Activated CD4-positive, alpha-beta T cell treated with anti-CD3 and anti-CD28 coated beads, Interleukin-2, amount 50 U/mL, for 48 hours (primary cell): ENCODE data around the gene TMEM138.
"Not testable (repeated sequence)": the region's sequence is repeated elsewhere in the genome, so short reads cannot be mapped to it uniquely, and the experiment has no call there.

Experiments
- DNase-seq, 2 experiments: peaks; one replicate each; pipeline ENCODE4 v3.0.0-alpha.2; 2020

TMEM138 gene

DNA sequence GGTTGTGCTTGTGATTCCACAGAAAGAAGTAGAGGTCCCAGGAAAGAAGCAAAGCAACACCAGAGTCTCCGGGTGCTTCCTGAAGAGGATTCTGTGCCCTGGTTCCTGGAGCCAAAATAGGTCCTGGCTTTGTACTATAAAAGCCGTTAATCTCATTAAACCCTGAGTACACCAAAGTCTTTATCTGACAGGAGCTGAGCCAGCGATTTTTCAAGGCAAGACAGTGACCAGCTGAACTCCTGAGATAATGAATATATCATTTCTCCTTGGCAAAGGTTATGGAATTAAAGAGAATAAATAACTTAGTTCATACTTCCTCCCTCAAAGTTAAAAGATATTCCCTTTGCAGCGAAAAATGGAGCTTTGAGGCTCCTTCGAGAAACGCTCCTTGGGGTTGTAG, 5.2 kb downstream of the TMEM138 start:
- no peak for DNase-seq

DNA sequence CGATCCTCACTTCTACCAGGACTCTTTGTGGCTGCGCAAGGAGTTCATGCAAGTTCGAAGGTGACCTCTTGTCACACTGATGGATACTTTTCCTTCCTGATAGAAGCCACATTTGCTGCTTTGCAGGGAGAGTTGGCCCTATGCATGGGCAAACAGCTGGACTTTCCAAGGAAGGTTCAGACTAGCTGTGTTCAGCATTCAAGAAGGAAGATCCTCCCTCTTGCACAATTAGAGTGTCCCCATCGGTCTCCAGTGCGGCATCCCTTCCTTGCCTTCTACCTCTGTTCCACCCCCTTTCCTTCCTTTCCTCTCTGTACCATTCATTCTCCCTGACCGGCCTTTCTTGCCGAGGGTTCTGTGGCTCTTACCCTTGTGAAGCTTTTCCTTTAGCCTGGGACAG, 6.5 kb downstream of the TMEM138 start:
- no peak for DNase-seq

DNA sequence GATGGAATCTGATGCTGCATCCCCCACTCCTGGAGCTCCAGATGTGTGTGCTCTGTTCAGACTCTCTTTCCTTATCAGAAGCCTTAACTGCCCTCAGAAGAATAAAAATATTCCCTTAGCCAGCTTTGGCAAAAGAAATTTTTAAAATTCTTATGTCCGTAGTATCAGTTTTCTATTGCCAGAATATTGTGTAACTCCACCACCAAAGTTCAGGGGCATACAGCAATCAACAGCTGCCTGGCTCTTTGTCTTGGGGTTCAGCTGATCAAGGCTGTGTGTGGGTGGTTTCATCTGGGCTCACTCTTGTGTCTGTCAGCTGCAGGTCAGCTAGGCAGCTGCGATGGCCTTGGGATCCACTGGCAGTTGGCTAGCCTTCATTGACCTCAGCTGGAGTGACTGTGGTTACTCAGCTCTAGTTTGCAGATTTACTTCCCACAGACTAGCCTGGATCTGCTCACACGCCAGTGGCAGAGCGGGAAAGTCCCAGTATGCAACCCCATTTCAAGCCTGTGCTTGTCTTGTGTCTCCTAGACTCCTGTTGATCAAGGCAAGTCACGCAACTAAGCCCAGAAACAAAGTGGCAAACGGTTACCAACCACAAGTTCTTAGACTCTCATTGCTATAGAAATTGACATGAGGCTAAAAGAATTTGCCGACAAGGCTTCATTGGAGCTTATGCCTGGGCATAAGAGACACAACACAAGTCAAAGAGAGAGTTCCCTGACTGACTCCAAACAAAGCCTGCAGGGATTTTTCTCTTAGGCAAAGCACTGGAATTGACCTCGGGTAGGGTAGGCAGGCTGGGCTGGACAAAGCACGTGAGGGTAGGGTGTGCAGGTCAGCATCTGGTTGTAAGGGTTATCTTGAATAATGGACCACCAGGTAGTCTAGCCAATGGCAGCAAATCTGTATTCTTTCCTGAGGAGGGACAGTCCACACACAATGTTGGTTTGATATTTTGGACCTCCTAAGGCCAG, 7.5 kb downstream of the TMEM138 start:
- DNase-seq: no peak

DNA sequence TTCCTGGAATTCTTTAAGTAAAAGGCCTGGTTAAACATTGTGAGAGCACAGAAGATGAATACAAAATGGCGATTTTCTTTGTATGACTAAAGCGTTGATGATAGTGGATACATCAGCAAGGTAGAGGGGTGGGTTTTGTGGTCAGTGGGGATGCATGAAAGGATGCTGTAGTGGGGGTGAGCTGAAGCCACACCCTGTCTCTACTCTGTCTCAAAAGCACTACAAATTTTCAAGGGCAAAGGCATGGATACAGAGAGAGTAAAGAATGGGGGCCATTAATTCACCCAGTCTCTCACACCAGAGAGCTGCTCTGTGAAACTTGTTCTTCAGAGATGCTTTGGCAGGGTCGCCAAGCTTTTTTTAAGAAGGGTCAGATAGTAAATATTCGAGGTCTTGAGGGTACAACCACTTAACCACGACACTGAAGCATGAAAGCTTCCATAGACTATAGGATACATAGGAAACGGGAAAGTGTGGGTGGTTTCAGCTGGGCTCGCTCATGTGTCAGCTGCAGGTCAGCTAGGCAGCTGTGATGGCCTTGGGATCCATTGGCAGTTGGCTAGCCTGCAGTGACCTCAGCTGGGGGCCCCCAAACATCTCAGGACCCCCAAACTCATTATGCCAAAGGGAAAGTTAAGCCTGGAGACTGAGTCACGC, 8.3 kb downstream of the TMEM138 start:
- no peak for DNase-seq

DNA sequence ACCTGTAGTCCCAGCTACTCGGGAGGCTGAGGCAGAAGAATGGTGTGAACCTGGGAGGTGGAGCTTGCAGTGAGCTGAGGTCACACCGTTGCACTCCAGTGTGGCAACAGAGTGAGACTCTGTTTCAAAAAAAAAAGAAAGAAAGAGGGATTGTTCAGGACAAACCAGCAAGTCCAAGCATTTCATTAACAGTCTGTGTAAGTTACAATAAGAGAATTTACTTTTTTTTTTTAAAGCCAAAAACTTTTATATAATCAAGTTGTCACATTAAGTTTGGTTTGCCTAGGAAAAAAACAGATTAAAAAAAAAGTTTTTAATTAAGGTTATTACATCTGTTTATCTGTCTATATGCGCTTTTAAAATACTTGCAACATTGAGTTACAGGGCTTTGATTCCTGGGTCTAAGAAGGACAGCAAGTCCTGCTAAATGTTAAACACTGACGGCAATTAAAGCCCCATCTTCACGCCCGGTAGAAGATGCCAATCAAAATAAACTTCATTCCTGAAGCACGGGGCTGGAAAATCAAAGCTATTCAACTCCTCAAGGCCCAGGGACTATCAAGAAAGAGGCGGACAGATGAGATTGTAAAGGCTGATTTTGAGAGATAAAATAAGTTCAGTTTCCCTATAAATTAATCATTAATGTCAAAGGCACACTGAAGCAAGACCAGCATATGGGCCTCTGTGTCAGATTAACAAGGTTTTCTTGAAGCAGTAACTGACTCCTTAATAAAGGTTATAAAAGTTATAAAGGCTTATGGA, 10.7 kb downstream of the TMEM138 start:
- no peak for DNase-seq

DNA sequence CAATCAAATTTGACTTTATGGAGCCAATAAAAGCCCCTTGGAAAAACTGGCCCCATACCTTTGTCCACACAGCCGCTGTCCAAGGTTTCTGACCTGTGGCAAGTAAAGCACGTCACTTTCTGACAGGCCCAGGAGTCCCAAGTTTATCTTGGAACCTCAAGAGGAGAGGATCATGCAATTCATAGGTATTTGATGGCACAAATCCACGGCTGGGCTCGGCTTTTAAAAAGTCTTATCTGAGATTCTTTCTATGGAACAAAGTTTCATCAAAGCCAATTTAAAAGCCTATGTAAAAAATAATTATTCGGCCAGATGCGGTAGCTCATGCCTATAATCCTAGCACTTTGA, 13.6 kb downstream of the TMEM138 start:
- no peak for DNase-seq

DNA sequence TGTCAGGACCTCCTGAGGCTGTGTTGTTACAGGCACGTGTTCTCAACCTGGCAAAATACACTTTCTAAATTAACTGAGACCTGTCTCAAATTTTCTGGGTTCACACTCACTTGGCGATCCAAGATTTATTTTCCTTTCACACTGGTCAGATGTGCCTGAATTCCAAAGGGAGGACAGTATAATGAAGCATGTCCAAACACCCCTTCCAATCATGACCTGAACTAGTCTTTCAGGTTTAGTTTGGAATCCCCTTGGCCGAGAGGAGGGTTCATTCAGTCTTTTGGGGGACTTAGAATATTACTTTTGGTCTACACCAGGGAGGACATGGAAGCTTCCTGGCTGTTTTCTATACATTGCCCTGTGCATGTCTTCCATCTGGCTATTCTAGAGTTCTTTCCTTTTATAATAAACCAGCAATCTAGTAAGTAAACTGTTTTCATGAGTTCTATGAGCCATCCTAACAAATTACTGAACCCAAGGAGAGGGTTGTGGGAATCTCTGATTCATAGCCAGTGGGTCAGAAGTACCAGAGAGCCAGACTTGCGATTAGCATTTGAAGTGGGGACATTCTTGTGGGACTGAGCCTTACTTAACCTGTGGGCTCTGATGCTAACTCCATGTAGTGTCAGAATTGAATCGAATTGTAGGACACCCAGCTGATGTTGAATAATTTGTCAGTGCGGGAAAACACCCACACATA, 15.4 kb downstream of the TMEM138 start:
- DNase-seq: no peak

DNA sequence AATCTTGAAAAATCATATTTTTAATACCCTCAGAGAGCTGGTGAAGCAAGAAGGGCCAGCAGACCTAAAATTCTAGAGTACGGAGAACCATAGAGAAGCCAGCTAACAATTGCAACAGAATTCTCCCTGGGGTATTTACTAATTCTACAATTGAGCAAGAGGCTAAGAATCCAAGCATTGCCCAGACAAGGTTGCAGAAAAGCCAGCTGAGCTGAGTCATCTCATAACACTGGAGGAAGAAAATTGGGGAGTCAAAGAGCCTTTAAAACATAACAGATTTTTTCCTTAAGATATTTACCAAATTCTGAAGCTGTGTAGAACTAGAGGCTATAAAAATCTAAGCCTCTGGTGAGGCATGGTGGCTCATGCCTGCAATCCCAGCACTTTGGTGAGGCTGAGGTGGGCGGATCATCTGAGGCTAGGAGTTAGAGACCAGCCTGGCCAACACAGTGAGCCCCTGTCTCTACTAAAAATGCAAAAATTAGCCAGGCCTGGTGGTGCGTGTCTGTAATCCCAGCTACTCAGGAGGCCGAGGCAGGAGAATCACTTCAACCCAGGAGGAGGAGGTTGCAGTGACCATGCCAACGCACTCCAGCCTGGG, 16.6 kb downstream of the TMEM138 start:
- no peak for DNase-seq

DNA sequence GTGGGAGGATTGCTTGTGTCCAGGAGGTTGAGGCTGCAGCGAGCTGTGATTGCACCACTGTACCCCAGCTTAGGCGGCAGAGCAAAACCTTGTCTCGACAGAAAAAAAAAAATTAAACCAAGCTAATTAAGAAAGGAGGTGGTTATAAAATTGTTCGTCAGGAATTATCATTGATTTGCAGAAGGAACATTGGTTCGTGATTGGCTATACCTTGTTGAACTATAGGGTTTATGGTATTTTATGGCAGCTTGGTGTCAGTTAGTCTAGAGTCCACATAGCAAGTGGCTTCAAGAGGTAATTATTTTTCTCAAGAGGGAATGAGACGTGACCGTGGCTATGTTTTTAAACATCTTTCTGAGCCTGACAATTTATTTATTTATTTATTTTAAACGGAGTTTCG, 18.7 kb downstream of the TMEM138 start:
- DNase-seq: no peak

DNA sequence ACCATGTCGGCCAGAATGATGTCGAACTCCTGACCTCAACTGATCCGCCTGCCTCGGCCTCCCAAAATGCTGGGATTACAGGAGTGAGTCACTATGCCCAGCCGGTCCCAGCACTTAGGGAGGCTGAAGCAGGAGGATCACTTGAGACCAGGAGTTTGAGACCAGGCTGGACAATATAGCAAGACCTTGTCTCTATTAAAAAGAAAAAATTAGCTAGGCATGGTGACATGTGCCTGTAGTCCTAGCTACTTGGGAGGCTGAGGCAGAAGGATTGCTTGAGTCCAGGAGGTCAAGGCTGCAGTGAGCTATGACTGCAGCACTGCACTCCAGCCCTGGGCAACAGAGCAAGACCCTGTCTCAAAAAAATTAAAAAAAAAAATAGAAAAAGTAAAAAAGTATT, 21.7 kb downstream of the TMEM138 start:
- DNase-seq: not testable (repeated sequence)

DNA sequence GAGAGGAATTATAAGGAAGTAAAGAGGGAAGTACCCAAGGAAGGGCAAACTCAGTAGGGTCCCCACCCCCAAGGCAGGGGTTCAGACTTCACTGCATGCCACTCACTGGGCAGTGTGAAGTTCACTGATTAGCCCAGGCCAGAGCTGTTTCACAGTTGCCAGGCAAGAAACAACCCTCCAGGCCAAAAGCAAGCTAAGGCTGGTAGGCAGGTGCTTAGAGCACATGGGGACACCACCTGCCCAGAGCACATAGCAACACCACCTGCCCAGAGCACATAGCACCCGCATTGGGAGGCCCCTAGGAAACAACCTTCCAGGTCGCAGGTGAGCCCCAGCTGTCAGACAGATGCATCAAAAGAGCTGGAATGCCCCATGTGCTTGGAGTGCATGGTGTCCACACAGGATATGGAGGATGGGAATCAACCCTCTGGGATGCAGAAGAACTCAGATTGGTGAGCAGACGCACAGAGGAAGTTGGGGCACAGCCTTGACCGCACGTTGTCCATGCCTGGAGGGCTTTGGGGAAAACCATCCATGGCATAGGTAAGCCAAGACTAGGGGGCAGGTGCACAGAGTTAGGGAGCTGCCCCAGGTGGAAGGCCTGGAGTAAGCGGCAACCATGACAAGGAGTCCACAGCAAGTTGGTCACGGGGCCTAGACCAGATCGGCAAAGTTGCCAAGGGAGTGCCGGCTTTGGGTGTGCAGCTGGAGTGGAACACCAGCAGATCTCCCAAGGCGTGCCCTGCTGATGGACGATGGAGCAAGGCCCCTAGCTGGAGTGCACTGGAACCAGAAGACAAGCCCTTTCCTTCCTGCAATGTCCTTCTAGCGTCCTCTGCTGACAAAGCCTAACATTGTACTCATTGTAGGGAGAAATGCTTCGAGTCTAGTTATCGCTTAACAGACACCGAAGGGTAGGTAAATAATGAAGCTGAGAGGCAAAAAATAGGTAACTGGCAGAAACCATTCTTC, 22.4 kb downstream of the TMEM138 start:
- no peak for DNase-seq

DNA sequence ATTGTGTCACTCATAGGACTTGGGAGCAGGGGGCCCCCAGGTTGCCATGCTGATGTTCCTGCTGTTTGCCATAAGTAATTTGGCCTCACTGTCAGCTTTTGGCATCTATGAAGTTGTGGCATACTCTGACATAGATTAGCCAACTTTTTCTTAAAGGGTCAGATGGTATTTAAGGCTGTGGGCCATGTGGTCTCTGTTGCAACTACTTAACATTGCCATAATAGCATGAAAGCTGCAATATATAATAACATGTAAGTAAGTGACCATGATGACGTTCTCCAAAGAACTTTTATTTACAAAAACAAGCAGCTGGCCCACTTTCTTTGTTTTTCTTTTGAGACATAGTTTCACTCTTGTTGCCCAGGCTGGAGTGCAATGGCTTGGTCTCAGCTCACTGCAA, 28.0 kb downstream of the TMEM138 start:
- no peak for DNase-seq

DNA sequence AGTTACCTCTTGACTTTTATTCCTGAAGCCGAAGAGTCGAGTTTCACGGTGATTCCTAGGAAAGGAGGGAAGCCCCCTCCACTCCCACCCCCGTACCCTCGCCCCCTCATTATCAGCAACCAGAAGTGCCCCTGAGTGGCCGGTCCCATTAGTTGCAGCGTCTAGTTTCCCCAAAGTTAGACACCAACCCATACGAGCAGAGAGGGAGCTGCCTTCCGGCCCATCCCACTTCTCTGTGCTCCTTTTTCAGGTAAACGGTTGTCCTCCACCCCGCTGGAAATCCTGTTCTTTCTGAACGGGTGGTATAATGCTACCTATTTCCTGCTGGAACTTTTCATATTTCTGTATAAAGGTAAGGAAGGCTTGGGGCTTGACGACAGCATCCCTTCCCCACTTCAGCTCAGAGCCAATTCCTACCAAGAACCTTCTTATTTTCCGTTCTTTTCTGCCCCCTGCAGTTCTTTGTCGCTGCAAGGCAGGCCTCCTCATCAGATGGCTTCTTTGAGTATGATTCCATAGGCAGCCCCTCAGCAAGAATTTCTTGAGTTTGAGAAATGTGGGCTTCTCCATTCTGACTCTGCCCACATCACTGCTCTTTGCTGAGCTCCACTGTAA, 30.9 kb downstream of the TMEM138 start:
- DNase-seq: peak; percentile 15 to 20

DNA sequence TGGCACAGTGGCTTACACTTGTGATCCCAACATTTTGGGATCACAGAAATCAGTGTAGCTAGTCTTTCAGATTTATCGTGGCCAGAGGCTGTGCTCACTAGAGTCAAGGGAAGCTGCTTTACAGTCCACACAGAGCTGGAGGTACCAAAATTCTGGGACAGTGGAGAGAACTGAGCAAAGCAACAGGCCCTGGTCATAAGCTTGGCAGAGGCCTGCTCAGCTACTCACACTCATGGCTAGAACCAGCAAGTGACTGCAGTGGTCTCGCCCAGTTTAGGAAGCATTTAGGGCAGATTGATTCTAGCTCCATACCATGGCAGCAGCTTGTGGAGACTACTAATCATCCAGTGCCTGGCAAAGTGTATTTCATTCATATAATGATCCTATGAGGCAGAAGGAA, 39.0 kb downstream of the TMEM138 start:
- DNase-seq: no peak

DNA sequence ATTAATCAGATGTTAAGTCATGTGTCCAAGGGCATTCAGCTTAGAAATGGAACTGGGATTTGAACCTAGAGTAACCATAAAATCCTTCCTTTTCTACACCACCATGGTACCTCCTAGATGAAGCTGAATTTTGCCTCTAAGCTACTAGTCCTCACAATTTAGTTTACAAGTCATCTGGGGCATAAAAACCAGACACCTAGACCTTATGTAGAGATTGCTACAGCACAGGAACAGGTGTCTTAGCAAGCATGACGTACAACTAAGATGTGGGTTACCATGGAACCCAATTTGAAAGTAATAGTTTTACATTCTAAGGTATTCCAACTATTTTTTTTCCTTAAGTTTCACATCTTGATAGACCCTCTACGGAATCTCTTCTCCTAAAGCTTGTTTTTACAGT, 39.4 kb downstream of the TMEM138 start:
- no peak for DNase-seq

DNA sequence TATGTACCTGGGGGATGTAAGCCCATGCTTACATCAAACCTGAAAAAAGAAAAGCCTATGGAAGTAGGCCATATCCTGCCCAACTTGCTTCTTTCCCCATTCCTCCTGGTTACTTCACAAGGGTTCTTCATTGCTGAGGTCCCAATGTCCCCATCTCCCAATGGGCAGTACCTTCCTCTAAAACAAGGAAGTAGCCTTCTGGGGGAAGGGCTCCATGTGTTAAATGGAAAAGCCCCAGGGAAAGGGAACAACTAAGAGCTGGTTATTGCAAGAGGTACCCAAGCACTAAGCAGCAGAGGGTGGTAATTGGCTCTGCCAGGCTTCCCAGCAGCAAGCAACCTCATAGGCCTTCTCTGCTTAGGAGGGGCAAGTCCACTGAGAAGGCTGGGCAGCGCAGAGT, 41.5 kb downstream of the TMEM138 start:
- DNase-seq: no peak

DNA sequence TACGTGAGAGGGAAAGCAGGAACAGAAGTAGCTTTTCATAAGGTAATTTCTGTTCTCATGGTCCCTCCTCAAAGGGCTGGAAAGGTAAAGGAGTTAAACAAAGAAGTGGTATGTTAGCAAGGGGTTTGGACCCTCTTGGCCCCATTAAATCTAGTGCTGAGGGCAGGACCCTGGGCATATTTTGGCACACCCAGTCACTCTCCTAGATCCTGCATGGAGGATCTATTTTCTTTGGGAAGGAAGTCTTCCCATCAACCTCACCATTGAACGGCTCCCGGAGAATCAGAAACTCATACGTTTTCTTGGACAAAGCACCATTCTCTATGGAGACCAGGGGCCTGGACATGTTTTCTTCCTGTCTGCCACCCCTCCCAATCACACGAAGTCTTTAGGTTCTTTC, 41.9 kb downstream of the TMEM138 start:
- DNase-seq: no peak

DNA sequence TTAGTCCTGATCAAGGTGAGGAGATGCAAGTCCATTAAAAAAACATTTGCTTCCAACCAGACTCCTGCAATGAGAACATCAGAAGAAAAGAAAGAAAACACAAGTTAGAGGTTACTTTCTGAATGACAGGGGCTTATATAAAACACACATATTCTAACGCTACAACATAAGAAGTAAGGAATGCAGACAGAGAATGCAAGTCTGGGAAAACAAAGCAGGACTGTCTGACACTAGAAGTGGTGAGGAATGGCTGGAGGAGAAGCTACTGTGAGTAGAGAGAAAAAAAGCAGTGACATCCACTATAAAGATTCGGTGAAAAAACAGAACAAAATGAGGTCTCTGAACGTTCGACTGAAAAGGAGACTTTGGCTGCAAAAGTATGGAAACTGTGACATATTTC, 42.5 kb downstream of the TMEM138 start:
- DNase-seq: no peak

DNA sequence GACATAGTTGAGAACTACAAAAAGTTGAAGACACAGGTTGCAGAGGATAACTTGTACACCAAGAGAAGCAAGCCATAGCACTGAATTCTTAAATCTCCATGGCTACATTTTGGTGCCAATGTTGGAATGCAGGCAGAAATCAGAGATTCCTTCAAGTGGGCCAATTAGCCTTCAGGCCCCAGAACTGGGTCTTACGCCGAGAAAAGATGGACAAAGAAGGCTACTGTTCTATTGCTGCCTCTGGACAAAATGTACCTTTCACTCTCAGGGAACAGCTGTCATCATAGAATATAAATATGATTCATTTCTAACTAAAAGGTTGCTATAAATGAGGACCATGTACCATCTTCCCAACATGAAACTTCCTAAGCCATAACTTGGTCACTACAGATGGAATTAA, 43.9 kb downstream of the TMEM138 start:
- DNase-seq: no peak

DNA sequence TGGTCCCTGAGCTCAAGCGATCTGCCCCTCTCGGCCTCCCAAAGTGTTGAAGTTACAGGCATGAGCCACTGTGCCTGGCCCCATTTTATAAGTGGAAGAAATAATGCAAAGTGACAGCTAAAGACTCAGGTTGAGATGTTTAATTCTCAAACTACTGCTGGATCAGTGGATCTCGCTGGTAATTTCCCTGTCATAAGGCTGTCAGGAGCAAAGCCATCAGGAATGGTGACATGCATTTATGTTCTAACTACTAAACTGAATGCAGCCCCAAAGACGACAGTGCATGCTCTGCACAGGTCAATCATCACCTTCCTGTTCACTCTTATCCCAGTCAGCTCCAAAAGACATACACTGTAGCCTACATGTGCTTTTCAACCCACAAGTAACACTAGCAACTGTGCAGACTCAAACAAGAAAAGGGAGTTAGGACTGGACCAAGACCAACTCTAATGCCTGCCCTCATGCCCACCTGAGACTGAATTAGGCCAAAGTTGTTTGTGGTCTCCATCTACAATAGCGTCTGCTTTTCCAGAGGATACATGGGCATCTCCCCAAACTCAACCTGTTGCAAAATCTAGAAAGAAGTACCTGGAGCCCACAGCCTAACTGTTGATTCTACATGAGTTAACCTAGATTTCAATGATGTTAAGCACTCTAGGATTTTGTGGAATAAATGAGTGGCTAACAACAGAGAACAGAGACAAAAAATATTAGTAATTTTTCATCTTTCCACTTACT, 45.0 kb downstream of the TMEM138 start:
- no peak for DNase-seq
